HG02885 (cell line): ENCODE data around the gene POU2AF3.
"Not testable (repeated sequence)": the region's sequence is repeated elsewhere in the genome, so short reads cannot be mapped to it uniquely, and the experiment has no call there.

Source experiments
- ATAC-seq: cut with Tn5 transposase; IDR thresholded peaks from one replicate; pipeline ENCODE4 v1.9.1; 2021; ENCODE audit warnings: mild to moderate bottlenecking; ENCODE audit not compliant: unreplicated experiment, poor library complexity

The POU2AF3 gene

DNA sequence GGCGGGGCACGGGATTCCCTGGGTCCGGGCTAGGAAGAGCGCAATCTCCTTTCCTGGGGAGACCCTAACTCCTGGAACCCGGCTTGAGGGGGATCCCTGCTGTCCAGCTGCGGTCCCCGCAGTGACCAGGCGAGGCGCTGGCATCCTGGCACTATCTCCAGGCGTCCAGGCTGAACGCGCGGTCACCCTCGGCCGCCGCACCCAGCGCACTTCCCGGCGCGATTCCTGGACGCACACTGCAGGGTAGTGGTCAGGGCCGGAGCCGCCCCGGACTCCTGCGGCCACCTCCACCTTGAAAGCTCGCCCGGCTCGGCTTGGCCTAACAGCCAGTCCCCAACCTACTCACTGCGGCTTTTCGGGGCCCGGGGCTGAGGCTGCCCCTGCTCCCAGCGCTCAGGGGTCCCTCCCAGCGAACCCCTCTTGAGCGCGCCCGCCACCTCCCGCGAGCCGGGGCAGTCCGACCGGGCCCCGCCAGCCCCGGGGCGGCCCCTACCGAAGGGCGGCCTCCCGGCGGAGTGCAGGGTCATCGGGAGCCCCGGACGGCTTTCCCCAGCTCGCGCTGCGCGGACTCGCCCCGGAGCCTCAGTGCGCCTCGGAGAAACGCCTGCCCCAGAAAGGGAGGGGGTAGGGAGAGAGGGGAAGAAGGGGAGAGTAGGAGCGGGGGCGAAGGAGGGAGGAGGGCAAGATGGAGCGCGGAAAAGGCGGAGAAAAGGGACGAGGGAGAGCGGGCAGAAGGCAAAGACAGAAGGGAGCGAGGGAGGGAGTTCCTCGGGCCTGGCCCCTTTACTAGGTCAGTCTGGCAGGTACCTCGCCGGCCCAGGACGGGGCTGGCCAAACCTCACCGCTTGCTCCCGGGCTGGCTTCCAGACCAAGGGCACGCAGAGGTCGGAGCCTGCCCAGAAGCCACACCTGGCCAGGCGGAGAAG lies 1.0 kb downstream of the POU2AF3 start:
- peak; percentile 75 for ATAC-seq

DNA sequence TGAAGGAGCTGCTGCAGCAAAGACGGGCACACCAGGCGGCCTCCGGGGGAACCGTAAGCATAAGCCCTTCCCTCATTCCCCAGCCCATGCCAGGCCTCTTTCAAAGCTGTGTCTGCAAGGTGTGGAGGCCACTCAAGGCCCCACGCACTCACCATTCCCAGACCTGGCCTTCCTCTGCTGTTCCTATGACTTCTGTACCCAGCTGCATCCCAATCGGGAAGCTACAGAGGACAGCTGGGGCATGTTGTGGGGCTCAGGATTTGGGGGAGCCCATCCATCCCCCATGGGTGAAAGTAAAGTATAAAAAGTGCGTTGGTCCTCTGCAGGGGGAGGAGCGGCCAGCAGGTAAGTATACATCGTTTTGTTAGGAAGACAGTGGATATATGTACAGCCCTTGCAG lies 2.2 kb downstream of the POU2AF3 start:
- ATAC-seq = no peak

DNA sequence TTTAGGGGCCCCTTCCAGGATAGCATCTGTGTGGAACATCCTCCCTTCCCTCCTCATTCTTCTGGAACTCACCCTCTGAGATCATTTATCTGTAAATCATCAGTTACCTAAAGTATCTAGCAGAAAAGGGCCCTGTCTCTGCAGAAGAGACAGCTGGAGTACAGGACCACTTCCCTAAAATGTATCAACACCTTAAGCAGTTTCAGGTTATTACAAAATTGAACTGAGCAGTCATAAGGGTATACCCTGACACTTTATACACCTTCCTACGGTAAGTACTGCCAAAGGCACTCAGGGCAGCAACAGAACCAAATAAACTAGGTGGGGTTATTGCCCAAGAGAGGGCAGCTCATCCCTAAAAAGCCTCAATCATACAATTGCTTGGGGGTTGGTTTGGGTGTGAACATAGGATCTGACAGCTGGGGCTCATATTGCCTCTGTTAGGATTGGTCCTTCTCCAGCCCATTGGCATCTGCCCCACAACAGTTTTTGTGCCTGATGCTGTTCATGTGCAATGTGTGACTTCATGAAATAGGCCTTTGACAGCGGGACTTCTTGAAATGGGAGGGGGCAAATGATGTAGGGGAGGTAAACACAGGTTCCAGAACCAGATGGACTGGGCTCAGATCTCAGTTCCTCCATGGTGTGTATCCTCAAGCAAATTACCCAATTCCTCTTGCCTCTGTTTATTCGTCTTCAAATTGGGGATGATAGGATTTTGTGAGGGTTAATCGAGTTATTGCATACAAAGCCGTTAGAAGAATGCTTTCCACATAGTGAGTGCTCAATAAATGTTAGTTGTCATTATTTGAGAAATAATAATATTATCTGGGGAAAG lies 2.9 kb downstream of the POU2AF3 start:
- no peak for ATAC-seq

DNA sequence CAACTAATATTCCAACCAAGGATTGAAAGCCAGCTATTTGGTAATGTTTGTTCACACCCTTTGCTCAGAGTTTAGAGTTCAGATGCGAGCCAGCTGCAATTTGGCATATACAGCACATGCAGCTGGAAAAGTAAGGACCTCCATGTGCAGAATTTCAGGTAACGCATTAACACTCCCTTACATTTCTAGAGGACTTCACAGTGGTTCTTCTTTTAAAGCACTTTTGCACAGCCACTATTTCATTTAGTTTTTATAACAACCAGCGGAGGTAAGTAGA lies 3.4 kb downstream of the POU2AF3 start:
- ATAC-seq = no peak

DNA sequence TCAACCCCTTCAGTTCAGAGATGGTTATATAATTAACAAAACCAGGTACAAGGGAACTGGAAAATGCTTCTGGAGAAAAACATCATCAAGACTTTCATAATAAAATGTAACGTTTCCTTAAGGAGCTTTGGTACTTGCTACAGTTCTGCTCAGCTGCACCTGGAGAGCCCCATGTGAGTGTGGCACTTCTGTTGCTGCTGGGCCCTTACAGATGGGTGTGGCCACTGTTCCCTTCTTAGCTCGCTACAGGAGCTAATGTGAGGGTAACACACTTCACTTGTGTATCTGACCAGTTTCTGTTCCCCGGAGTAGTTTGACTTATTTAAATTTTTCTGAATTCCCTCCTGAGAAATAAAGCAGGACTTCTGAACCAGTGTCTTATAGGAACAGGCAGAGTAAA lies 4.0 kb downstream of the POU2AF3 start:
- no peak for ATAC-seq

DNA sequence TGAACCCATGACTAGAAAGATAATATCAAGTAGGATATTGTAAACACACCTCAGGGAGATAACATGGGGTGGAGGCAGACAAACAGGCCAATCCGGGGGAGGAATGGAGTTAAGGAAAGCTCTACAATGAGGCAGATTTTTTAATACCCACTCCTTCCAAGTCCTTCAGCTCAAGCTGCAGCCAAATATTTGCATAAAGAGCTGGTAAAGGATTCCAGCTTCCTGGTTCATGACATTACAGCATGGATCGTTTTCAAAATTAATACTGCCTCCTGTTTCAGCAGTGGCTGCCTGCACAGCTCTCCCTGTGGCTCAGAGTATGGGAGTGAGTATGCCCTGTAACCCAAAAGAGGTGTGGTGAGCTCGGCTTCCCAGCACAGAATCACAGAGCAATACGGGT lies 5.1 kb downstream of the POU2AF3 start:
- no peak for ATAC-seq

DNA sequence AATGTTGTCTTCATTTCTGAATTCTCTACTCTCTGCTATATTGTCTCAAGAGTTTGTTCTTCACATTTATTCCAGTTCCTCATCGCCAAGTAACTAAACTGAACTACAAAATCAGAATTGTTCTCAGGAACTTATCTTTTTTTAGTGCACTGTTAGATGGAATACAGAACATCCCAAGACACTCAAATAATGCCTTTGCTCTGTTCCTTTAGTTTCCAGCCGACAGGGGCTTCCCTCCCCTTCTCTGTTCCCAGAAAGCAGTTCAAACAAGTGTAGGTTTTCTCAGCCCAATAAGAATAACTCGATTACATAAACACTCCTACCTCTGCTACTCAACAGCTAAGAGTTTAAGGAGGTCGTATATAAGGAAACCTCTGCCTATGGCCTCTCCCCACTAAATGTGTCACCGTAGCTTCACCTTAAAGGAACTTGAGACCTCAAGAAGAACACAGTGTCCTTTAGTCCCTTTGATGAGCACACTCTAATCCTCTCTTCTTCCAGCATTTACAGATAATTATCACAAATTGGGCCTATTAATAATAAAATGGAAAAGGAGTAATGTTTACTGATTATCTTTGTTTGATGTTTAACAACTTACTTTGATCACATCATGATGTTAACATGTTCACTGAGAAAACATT lies 6.9 kb downstream of the POU2AF3 start:
- no peak for ATAC-seq

DNA sequence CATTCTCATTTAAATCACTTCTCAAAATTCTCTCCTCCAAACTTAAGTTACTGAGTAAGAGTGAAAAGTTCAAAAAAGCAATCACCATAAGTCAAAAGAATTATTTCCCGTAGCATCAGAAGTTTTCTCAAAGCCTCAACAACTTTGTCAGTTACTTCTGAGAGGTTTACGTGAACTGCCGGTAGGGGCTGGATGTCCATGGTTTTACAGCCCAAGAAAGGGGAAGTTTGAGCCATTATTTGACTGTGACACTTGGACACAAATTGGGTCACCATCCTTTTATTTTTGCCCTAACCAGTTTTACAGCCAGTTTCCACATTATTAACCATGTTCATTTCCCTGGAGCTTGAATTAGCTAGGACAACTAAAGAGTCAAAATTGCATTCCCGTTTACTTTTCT lies 7.5 kb downstream of the POU2AF3 start:
- ATAC-seq = no peak

DNA sequence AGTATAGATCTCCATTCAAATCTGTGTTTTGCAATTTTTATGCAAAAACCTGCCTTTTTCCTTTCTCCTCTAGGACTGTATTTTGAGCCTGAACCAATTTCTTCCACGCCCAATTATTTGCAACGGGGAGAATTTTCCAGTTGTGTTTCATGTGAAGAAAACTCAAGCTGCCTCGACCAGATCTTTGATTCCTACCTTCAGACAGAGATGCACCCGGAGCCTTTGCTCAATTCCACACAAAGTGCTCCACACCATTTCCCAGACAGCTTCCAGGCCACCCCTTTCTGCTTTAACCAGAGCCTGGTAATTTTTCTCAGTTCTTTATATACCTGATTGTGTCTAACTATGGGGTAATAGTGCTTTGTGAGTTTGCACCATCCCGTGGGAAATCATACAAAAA lies 8.0 kb downstream of the POU2AF3 start:
- ATAC-seq = no peak

DNA sequence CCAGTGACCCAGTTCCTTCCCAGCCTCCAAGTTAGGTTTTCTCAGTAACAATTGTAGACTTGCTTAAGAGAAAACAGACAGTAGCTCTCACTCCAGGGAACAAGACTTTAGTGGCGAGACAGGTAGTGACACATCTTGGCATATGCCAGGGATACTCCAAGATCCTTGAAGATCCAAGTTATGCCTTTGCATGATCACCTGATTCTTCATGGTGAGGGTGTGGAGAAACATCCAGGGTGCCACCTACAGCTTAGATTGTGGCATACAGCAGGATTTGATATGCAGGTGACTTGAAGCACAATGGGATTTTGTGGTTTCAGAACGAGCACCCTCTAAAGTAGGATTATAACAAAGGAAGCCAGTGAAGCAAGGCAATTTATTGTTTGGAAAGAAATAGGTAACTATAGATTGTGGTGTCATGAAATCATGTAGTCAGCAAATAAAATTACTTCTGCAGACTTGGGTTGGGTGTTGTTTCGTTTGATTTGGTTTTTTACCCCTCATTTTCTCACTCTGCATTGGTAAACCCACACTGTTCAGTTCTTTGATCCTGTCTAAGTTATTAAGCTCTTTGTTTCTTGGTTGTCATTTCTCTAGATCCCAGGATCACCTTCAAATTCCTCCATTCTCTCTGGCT lies 9.2 kb downstream of the POU2AF3 start:
- ATAC-seq = no peak

DNA sequence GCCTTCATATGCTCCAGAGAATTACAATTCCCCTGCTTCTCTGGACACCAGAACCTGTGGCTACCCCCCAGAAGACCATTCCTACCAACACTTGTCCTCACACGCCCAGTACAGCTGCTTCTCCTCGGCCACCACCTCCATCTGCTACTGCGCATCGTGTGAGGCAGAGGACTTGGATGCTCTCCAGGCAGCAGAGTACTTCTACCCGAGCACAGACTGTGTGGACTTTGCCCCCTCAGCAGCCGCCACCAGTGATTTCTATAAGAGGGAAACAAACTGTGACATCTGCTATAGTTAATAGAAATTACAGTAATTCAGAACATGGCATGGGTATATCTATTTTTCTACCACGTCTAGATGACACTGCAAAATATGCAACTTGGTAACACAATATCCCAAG lies 9.8 kb downstream of the POU2AF3 start:
- ATAC-seq = no peak

DNA sequence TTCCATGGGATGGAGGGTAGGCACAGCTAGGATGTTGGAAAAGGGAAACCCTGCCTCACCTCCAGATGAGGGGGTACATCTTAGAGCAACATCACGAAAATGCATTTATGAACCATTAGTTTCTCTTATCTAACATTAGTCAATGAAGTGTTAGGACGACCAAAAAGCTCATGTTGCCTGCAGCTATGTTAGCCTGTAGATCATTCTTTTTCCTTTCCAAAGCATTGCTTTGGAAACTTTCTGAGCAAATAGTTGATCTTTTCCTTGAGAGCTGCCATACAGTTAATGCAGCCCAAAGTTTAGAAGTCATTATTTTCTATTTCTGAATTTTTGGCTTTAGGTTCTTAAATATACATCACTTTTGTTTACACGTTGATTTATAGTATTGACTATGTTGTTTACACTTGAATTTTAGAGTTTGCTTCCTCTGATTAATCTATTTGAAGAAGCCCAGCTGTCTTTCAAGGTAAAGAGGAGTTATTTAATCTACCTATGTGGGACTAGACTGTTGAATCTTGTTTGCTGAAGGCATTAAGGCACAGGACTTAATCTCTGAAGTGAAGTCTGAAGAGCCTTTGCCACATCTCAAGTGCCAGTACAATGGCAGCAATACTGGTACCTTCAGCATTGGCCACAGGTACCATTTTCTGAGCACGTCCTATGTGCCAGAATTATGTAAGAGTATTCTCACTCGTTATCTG lies 11.0 kb downstream of the POU2AF3 start:
- ATAC-seq = no peak

DNA sequence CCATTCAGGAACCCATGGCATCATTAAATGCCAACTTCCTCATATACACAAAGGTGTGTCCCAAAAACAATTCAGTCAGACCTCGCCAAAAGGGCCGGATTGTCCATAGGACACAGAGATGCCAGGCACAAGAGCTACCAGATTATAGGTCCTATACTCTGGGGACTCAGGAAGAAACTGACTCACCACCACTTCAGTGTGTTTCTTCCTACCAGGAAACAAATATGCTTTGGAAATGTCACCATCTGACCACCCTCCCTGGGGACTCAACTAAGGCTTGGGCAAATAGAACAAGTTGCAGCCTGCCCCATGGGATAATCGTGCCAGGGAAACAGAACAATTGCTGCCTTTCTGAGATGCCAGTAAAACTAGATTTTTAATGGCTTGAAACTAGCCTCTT lies 11.7 kb downstream of the POU2AF3 start:
- ATAC-seq = no peak

DNA sequence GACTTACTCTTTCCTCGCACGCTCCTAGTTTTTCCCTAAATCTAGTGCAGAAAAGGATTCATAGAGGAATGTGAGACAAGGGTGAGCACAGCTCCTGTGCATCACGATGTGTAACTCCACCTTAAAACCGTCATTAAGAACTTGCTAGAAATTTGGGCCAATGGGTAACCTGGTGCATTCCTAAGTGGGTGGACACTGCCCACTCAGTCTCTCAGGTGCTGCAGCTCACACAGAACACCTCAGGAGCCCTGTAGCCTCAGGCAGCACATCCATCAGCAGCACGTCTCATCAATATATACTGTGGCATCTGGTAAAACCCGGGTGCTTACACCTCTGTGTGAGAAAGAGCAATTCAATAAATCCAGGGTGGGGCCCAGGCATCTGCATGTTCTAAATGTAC lies 12.4 kb downstream of the POU2AF3 start:
- ATAC-seq = no peak

DNA sequence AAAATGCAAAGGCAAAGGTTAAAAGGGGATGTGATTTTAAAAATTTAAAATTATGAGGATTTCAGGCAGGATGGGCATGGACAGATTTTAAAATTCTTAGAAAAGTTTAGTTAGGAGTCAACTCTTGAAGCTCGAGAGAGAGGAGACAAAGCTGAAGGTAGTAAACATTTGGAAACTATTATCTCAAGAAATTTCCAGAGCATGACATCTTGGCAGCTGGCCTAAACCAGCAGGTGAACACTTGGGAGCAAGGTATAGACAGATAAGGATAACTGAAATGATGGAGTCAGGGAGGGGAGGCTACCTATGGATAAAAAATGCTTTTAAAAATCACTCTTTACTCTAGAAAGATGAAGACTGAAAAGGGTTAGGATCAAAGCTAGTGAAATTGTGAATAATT lies 13.7 kb downstream of the POU2AF3 start:
- no peak for ATAC-seq

DNA sequence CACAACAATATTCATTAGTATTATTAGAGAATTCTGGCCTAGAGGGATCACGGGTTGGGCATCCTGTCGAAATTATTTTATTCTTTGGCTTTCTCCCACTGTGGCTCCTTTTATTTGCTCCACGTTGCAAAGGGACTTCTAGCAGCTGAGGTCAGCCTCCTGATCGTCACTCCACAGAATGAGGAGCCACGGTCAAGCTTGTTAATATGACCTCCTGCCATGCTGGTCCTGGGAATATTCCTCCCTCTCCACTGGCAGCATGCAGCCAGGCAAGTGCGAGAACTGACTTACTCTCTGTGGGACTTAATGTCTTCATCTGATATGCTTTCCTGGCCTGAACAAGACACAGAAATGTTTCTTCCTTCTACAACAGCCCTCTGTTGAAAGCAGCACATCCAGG lies 20.9 kb downstream of the POU2AF3 start:
- no peak for ATAC-seq

DNA sequence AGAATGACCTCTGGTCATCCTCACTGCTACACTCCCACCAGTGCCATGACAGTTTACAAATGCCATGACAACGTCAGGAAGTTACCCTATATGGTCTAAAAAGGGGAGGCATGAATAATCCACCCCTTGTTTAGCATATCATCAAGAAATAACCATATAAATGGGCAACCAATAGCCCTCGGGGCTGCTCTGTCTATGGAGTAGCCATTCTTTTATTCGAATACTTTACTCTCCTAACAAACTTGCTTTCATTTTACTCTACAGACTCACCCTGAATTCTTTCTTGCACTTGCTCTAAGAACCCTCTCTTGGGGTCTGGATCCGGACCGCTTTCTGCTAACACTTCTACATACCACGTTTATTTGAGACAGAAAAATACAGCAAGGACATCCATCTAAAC lies 21.9 kb downstream of the POU2AF3 start:
- ATAC-seq = not testable (repeated sequence)

DNA sequence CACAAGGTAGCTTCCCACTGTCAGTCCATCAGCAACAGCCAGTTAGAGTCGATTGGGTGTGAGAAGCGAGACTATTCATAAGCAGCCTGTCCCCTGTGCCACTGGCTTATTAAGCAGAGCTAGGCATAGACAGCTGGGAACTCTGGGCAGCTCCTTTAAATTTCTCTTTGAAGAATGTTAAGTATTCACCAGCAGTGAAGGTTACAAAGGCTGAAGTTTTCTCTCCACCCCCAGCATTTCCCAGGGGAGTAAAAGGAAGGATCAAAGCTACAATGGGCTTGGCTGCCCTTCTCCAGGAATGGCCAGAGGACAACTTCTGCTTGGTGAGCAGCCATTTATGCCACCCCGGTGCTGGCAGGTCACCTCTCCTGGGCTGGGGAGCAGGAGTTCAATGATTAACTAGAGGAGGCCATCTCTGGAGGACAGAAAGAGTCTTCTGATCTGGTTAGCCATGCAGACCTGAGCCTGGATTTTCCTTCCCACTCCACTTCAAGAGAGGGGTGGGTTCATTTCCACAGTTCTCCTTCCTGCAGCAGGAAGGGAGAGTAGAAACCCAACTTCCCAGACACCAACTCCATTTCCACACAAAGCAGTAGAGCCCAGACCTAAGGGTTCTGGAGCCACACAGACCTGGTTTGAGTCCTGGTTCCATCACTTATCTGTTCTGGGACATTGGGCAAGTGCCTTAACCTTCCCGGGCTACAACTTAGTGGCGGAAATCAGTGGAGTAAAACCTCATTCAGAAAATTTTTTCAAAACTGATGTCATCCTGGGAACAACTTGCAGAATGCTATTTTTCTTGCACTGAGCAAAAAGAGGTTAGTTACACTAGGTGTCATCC lies 22.6 kb downstream of the POU2AF3 start:
- no peak for ATAC-seq

DNA sequence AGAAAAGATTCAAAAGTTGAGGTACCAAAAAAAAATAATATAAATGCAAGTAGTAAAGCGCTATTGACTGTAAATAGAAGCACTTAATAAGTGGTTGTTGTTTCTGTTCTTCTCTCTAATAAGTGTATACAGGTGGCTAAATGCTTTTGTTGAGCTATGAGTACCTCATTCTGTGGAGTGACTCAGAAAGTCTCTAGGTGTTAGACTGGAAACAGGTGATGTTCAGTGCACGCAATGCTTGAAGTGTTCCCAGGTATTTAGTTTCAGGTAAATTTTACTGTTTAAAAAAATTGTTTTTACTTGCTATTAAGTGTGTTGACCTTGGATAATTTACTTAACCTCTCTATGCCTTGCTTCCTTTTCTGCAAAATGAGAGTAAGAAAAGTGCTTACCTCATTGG lies 24.2 kb downstream of the POU2AF3 start:
- ATAC-seq = no peak
